AG09319 (cell line): ENCODE data around the gene IGFN1.

Experiments
- DNase-seq: peaks from one replicate; pipeline ENCODE4 v3.0.0-alpha.2; 2010; ENCODE audit warnings: low read depth; ENCODE audit errors: extremely low read depth
- TF ChIP-seq, protein P1 (sequence below): IDR thresholded peaks from 2 replicates; pipeline ENCODE4 v1.5.1; 2011; ENCODE audit warnings: low read depth, mild to moderate bottlenecking, inconsistent platforms, low read length, moderate library complexity

IGFN1 gene

DNA sequence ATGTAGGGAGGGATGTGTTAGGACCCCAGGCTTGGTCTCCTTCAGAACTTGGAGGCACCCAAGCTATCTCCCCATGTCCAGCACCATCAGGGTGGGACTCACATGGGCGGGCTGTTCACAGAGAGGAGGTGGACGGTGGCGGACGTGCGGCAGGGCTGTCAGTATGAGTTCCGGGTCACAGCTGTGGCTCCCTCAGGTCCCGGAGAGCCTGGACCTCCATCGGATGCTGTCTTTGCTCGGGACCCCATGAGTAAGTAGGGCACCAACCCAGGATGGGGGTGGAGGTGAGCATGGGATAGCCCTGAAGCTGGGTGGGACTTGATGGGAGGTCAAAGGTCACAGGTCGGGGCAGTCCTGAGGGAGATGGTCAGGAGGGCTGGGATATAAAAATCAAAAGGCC is 27.8 kb downstream of the IGFN1 start:
- DNase-seq = no peak

DNA sequence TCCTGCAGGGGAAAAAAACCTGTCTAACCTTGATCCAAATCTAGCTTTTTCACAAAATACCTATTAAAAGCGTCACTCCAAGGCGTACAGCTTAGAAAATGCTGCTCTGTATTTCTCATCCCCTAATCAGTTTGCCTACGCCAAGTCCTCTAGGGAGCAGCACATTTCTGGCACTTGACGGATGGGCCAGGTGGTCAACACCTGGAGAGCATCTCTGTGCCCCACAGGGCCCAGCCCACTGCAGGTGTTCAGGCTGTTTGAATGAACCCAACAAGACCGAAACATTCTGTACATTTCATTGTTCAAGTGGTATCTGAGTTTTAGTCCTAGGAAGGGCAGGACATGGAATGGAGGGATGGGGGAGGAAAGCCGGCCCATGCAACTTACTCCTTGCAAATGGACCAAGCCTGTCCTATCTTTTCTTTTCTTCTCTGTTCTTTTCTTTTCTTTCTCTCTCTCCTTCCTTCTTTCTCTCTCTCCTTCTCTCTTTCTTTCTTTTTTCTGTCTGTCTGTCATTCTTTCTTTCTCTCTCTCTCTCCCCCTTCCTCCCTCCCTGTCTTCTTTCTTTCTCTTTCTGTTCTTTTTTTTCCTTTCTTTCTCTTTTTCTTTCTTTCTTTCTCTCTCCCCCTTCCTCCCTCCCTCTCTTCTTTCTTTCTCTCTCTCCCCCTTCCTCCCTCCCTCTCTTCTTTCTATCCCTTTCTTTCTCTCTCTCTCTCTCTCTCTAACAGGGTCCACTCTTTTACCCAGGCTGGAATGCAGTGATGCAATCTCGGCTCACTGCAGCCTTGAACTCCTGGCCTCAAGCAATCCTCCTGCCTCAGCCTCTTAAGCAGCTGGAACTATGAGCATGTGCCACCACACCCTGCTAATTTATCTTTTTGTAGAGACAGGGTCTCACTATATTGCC is 29.1 kb downstream of the IGFN1 start:
- TF ChIP-seq, protein P1, sequence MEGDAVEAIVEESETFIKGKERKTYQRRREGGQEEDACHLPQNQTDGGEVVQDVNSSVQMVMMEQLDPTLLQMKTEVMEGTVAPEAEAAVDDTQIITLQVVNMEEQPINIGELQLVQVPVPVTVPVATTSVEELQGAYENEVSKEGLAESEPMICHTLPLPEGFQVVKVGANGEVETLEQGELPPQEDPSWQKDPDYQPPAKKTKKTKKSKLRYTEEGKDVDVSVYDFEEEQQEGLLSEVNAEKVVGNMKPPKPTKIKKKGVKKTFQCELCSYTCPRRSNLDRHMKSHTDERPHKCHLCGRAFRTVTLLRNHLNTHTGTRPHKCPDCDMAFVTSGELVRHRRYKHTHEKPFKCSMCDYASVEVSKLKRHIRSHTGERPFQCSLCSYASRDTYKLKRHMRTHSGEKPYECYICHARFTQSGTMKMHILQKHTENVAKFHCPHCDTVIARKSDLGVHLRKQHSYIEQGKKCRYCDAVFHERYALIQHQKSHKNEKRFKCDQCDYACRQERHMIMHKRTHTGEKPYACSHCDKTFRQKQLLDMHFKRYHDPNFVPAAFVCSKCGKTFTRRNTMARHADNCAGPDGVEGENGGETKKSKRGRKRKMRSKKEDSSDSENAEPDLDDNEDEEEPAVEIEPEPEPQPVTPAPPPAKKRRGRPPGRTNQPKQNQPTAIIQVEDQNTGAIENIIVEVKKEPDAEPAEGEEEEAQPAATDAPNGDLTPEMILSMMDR = no peak
- DNase-seq = no peak

More for the DNA sequence above, 27.8 kb downstream of the IGFN1 start:
- TF ChIP-seq, protein P1 = no peak

DNA sequence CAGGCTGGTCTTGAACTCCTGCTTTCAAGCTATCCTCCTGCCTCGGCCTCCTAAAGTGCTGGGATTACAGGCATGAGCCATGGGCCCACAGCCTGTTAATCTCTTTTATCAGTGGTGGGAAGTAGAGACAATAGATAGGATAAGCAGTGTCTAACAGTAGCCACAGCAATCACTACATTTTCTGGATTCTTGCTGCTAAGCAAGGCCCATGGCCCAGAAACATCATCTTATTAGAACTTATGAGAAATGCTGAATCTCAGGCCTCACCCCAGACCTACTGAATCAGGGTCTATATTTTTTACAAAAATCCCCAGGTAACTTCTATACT is 29.7 kb downstream of the IGFN1 start:
- DNase-seq = no peak
- TF ChIP-seq, protein P1 = no peak

DNA sequence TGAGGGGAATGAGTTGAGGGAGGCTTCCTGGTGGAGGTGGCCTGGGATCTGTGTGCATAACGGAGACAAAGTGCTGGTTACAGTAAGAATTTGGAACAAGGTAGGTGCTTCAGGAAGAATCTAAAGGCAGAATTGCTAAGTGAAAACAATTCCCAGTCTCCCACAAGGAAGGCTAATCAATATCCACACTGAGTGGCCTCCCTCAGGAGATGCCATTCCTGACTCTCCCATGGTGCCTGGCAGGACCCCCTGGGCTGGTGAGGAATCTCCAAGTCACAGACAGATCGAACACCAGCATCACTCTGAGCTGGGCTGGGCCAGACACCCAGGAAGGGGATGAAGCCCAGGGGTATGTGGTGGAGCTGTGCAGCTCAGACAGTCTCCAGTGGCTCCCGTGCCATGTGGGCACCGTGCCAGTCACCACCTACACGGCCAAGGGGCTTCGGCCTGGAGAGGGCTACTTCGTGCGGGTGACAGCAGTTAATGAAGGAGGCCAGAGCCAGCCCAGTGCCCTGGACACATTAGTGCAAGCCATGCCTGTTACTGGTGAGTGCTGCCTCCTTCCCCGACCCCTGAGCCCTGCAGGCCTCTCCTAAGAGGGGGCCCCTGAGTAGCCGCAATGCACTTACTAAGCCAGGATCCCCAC is 30.7 kb downstream of the IGFN1 start:
- TF ChIP-seq, protein P1 = no peak
- no peak for DNase-seq

DNA sequence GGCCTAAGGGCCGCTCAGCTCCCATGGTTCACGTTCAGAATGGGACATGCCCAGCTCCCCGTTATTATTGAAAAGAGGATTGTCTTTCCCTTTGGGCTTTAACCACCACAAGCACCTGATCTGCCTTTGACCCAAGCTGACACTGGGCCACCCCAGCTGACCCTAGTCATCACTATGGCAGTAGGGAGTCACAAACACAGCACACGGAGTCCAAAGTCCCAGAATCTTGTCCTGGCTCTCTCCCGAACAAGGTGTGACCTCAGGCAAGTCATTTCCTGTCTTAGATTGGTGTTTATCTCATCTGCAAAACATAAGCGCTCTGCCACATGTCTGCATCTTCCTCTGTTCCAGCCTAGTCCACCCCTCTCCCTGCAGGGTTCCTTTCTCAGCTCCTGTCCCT is 31.5 kb downstream of the IGFN1 start:
- TF ChIP-seq, protein P1 = no peak
- DNase-seq = no peak

DNA sequence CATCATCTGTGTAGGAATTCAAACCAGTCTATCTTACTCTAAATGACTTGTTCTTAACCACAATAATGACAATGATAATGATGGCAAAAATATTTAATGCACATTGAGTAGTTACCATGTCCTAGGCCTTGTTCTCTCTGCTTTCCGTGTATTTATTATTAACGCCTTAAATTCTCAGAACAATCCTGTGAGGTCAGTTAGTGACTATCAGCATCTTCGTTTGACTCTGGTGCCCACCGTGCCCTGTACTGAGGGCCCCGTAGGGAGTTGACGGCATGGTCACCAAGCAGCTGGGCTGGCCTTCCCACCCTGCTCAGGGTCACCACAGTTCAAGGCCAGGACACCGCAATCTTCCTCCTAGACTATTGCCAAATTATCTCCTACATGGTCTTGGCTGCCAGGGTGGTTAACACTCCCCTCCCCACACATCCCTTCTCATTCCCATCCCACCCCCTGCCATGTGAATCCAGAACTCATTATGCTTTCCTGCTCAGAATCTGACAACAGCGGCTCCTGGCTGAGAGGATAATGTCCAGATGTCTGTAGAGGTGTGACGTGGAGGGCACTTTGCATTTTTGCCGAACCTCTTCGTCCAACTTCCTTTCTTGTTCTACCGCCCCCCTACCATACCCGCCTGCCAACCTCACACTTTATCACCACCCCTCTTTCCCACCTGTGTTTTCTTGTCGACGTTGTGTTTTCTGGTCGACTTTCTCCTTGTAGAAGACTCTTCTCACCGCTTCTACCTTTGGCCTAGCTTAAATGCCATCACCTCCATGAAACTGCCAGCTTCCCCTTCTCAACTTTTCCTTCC is 33.4 kb downstream of the IGFN1 start:
- no peak for DNase-seq
- TF ChIP-seq, protein P1 = no peak
